Caco-2 (cell line): Measurements from ENCODE around the gene ICAM1. TPM values are rescaled to one million over a fixed set of nuclear protein-coding genes. Genes with fewer than 3 reads are reported as not detected.

Source experiments
- BruUV-seq: library from RNA; stranded (reverse); fragments of 400-500 nt; replicated peaks from 2 replicates; lab custom pipeline; 2021; lab: Mats Ljungman, UMichigan
- CTCF ChIA-PET: fragments of 300-600 bp; sonication (Branson Sonifier 250); formaldehyde crosslinking; loops from one replicate; lab custom pipeline; 2022; ENCODE audit warnings: antibody characterized with exemption; lab: Charles Lee
- POLR2A ChIA-PET: fragments of 300-600 bp; sonication (Branson Sonifier 250); formaldehyde crosslinking; loops from one replicate; lab custom pipeline; 2022; ENCODE audit warnings: antibody characterized with exemption; lab: Charles Lee
- DNase-seq, 2 experiments: peaks; one replicate each; pipeline versions ENCODE4 v3.0.0 to v3.0.0-alpha.2; 2020 to 2022
- H3K27me3 ChIP-seq: replicated peaks from 2 replicates; pipeline ENCODE4 v1.6.0; 2011; ENCODE audit warnings: low read length; ENCODE audit not compliant: control insufficient read depth, insufficient read depth
- H3K36me3 ChIP-seq: 2 replicates; pipeline ENCODE4 v1.5.1; 2011; ENCODE audit warnings: low read length; ENCODE audit not compliant: control insufficient read depth, insufficient read depth
- H3K4me1 ChIP-seq: fragments of 250-450 bp; sonication (Bioruptor Pico); 2 replicates; pipeline ENCODE4 v1.5.1; 2020; ENCODE audit warnings: mild to moderate bottlenecking
- H3K4me3 ChIP-seq: 2 replicates; pipeline ENCODE4 v1.5.1; 2011; ENCODE audit warnings: low read depth, mild to moderate bottlenecking, control low read depth, low read length
- H3K9me3 ChIP-seq: fragments of 250-450 bp; sonication (Bioruptor Pico); 2 replicates; pipeline ENCODE4 v1.5.1; 2020; ENCODE audit warnings: mild to moderate bottlenecking, moderate library complexity
- H3K27ac Mint-ChIP-seq: one replicate; pipeline ENCODE4 v1.8.0; 2022; ENCODE audit warnings: mixed read lengths; ENCODE audit not compliant: unreplicated experiment
- H3K27me3 Mint-ChIP-seq: one replicate; pipeline ENCODE4 v1.8.0; 2022; ENCODE audit warnings: mixed read lengths; ENCODE audit not compliant: insufficient read depth, unreplicated experiment
- H3K36me3 Mint-ChIP-seq: one replicate; pipeline ENCODE4 v1.8.0; 2022; ENCODE audit warnings: mild to moderate bottlenecking, mixed read lengths; ENCODE audit not compliant: insufficient read depth, unreplicated experiment
- H3K4me1 Mint-ChIP-seq: one replicate; pipeline ENCODE4 v1.8.0; 2022; ENCODE audit warnings: low read depth, mixed read lengths; ENCODE audit not compliant: unreplicated experiment
- H3K4me3 Mint-ChIP-seq: one replicate; pipeline ENCODE4 v1.8.0; 2022; ENCODE audit warnings: mild to moderate bottlenecking, moderate library complexity, mixed read lengths; ENCODE audit not compliant: unreplicated experiment
- H3K9me3 Mint-ChIP-seq: one replicate; pipeline ENCODE4 v1.8.0; 2022; ENCODE audit warnings: mixed read lengths; ENCODE audit not compliant: unreplicated experiment
- CTCF ChIP-seq, 2 experiments: fragments of 200-600 bp in 1 of 2; IDR thresholded peaks; 1 replicate in 1 of 2; 2 replicates in 1 of 2; pipeline versions ENCODE4 v1.5.1 to v1.8.0; 2011 to 2022; ENCODE audit warnings: antibody characterized with exemption in 1 of 2, control low read depth in 1 of 2, inconsistent platforms in 1 of 2, low read depth in 1 of 2, low read length in 1 of 2, mild to moderate bottlenecking in 1 of 2, moderate library complexity in 1 of 2; ENCODE audit not compliant: insufficient read depth in 1 of 2, severe bottlenecking in 1 of 2, unreplicated experiment in 1 of 2
- intact Hi-C: fragments of 100-400 bp; cut with micrococcal nuclease; formaldehyde crosslinking; loops from one replicate; pipeline ENCODE4 v1.10.0; 2022; ENCODE audit not compliant: unreplicated experiment
- total RNA-seq: library from RNA; stranded (reverse); gene quantifications from 2 replicates; pipeline ENCODE4 v1.2.3, GENCODE V29; 2022

The ICAM1 gene
- total RNA-seq, 1 experiment from 2014 or later, result 15.7 TPM

- Mint-ChIP-seq H3K27me3 (no peaks in the 10 kb centered on the region), H3K27ac (peak overlapping the region; percentile 77), H3K9me3 (no peaks in the 10 kb centered on the region), H3K36me3 (peaks cover 17% of the 10 kb centered on the region), H3K4me1 (peaks cover 18% of the 10 kb centered on the region), H3K4me3 (peak overlapping the region; percentile 29)
- DNase-seq, result peak; percentile 54 to 56
- Histone ChIP-seq H3K36me3 (peaks cover 3% of the 10 kb centered on the region; the same call in 1 of the 2 replicates), H3K4me3 (no peak overlapping the region), H3K9me3 (no peaks in the 10 kb centered on the region), H3K4me1 (peaks cover 46% of the 10 kb centered on the region), H3K27me3 (no peaks in the 10 kb centered on the region)
- no TSS peak for BruUV-seq
- TF ChIP-seq CTCF (IDR thresholded peaks at IDR 0.05; ENCODE audit: insufficient read depth in 1 of 2, low read depth in 1 of 2, low read length in 1 of 2, severe bottlenecking in 1 of 2, unreplicated experiment in 1 of 2), result no peak
- intact Hi-C loops, result no loop called here
- ChIA-PET CTCF (interaction anchor here (1.1 to 1.8 kb wide), 2 partner anchors 13 to 14 kb away, joined by 3 to 5 read pairs; partner anchors contain the start of gene ICAM1), POLR2A (interaction anchor here (0.9 kb wide), 1 partner anchor 13 kb away, joined by 3 read pairs; the partner anchor contains the start of gene ICAM1)
Measured at GRCh38 chr19:10283301-10284064, 12.6 kb downstream of the ICAM1 start.

- DNase-seq, result no peak
- no peaks in the 10 kb centered on the region for H3K27me3 Mint-ChIP-seq
- peaks cover 22% of the 10 kb centered on the region for H3K4me1 Mint-ChIP-seq
- peaks cover 16% of the 10 kb centered on the region for H3K36me3 Mint-ChIP-seq
- Histone ChIP-seq H3K27me3 (no peaks in the 10 kb centered on the region), H3K4me1 (peaks cover 47% of the 10 kb centered on the region), H3K9me3 (no peaks in the 10 kb centered on the region), H3K4me3 (no peak overlapping the region), H3K36me3 (peaks cover 3% of the 10 kb centered on the region; the same call in 1 of the 2 replicates)
- TF ChIP-seq CTCF (IDR thresholded peaks at IDR 0.05; ENCODE audit: insufficient read depth in 1 of 2, low read depth in 1 of 2, low read length in 1 of 2, severe bottlenecking in 1 of 2, unreplicated experiment in 1 of 2), result no peak
- no peak overlapping the region for H3K27ac Mint-ChIP-seq
- no TSS peak for BruUV-seq
- CTCF ChIA-PET, result interaction anchor here (0.6 to 1.8 kb wide), 2 partner anchors 14 to 422 kb away, joined by 5 read pairs; partner anchors contain the start of gene ICAM1
- no peaks in the 10 kb centered on the region for H3K9me3 Mint-ChIP-seq
- POLR2A ChIA-PET, result no interaction called here
- H3K4me3 Mint-ChIP-seq, result no peak overlapping the region
- intact Hi-C loops, result no loop called here
Measured at GRCh38 chr19:10284065-10284959, 13.4 kb downstream of the ICAM1 start.

GRCh38 chr19:10284960-10285278 lies 14.0 kb downstream of the ICAM1 start:
- intact Hi-C loops, result loop anchor here (5.0 kb wide), 1 partner anchor 47 kb away; the partner anchor contains the start of gene RAVER1
- H3K27me3 ChIP-seq, result no peaks in the 10 kb centered on the region
- H3K4me3 ChIP-seq, result no peak overlapping the region
- BruUV-seq, result no TSS peak
- CTCF ChIA-PET, result no interaction called here
- Mint-ChIP-seq H3K27ac (peak overlapping the region; percentile 33), H3K9me3 (no peaks in the 10 kb centered on the region), H3K4me1 (peaks cover 18% of the 10 kb centered on the region), H3K36me3 (peaks cover 14% of the 10 kb centered on the region), H3K27me3 (no peaks in the 10 kb centered on the region), H3K4me3 (no peak overlapping the region)
- H3K9me3 ChIP-seq, result no peaks in the 10 kb centered on the region
- no peak for TF ChIP-seq CTCF (IDR thresholded peaks at IDR 0.05; ENCODE audit: insufficient read depth in 1 of 2, low read depth in 1 of 2, low read length in 1 of 2, severe bottlenecking in 1 of 2, unreplicated experiment in 1 of 2)
- H3K36me3 ChIP-seq, result peaks cover 3% of the 10 kb centered on the region; the same call in 1 of the 2 replicates
- POLR2A ChIA-PET, result no interaction called here
- peaks cover 47% of the 10 kb centered on the region for H3K4me1 ChIP-seq
- DNase-seq, result no peak
